Heart right ventricle (tissue), 16 donors: ENCODE data around the gene DHRS4. TPM values are rescaled to one million over a fixed set of nuclear protein-coding genes. Genes with fewer than 3 reads are reported as not detected.

Source experiments
- ATAC-seq, 8 donors: fragments of 200-7000 bp; cut with Tn5 transposase; one replicate each; pipeline ENCODE4 v1.9.1; 2020; ENCODE audit warnings: mild to moderate bottlenecking in 8 of 8, moderate library complexity in 8 of 8, moderate number of reproducible peaks in 1 of 8
- DNase-seq, 2 donors: peaks; one replicate each; pipeline ENCODE4 v3.0.0-alpha.2; 2020
- H3K27ac ChIP-seq, 10 donors: fragments of 200-600 bp; sonication (generic) in 2 of 10; one replicate each; pipeline versions ENCODE4 v1.5.0 to v1.8.0; 2020 to 2022; ENCODE audit warnings: mild to moderate bottlenecking in 3 of 10
- H3K27me3 ChIP-seq, 7 donors: fragments of 200-600 bp; one replicate each; pipeline ENCODE4 v1.8.0; 2021 to 2022; ENCODE audit warnings: mild to moderate bottlenecking in 2 of 7
- H3K36me3 ChIP-seq, 9 donors: fragments of 200-600 bp; sonication (generic) in 1 of 9; one replicate each; pipeline versions ENCODE4 v1.5.0 to v1.8.0; 2020 to 2022; ENCODE audit warnings: mild to moderate bottlenecking in 2 of 9
- H3K4me1 ChIP-seq, 9 donors: fragments of 200-600 bp; sonication (generic) in 1 of 9; one replicate each; pipeline versions ENCODE4 v1.5.0 to v1.8.0; 2020 to 2022; ENCODE audit warnings: mild to moderate bottlenecking in 4 of 9
- H3K4me3 ChIP-seq, 10 donors: fragments of 200-600 bp; sonication (generic) in 2 of 10; one replicate each; pipeline versions ENCODE4 v1.5.0 to v1.8.0; 2020 to 2022; ENCODE audit warnings: mild to moderate bottlenecking in 7 of 10, moderate library complexity in 2 of 10
- H3K9me3 ChIP-seq, 11 donors: fragments of 200-600 bp in 10 of 11; sonication (generic) in 2 of 11; one replicate each; pipeline versions ENCODE4 v1.5.0 to v1.8.0; 2013 to 2022; ENCODE audit warnings: mild to moderate bottlenecking in 2 of 11, control low read depth in 1 of 11, moderate library complexity in 1 of 11
- WGBS, 2 donors: extraction: QIAGEN DNeasy Blood & Tissue Kit; methylation state at CpG; one replicate each; pipeline ENCODE4 v1.1.7; 2013; ENCODE audit warnings: inconsistent platforms in 1 of 2; 5-methylcytosine and 5-hydroxymethylcytosine counted together
- intact Hi-C, 10 donors: fragments of 100-400 bp; cut with DNase I; formaldehyde crosslinking; loops; one replicate each; pipeline versions ENCODE4 v1.11.1 to v1.14.2; 2022
- polyA plus RNA-seq, 2 donors: library from polyadenylated mRNA; stranded (reverse); fragments of 200-250 nt; gene quantifications; one replicate each; pipeline ENCODE4 v1.2.3, GENCODE V29; 2013
- total RNA-seq, 10 donors: library from RNA; stranded (reverse); fragmentation: NEBNext Ultra II Directional in 3 of 10; extraction: Animal tissue kit (Norgen Biotek cat#: 25700) in 3 of 10; gene quantifications; one replicate each; pipeline versions ENCODE4 v1.2.1 to v1.2.4, GENCODE V29; 2021 to 2023
- TF ChIP-seq, protein P1 (sequence below), 9 donors: fragments of 200-600 bp; sonication (generic) in 2 of 9; IDR thresholded peaks; one replicate each; pipeline versions ENCODE4 v1.5.0 to v1.8.0; 2021 to 2022; ENCODE audit warnings: antibody characterized with exemption in 9 of 9, mild to moderate bottlenecking in 5 of 9, moderate library complexity in 1 of 9
- donor health status: Arrhythmogenic right ventricular cardiomyopathy.
- donor health status: ischemic (EF 13 %, LVEDD 7.1; RV severe dilation, severe dysfunction).
- donor health status: healthy with polysubstance abuse.
- donor health status: DM: no; HTN: yes; CAD: no.
- donor health status: DM: no; HTN: no; CAD: no.
- donor health status: ischemic (EF 25% LVEDD 6.9; RV normal size, moderate dysfunction).
- donor health status: ischemic (EF 25% LVEDD 5.7; RV mildly dilated, moderate dysfunction).
- donor health status: healthy.
- donor health status: DM: yes; HTN: yes; CAD: no.
- donor health status: Ischemic cardiomyopathy.
- donor health status: ischemic (EF 35%, LVEDD 5.7; RV mildly dilated, moderate dysfunction).
- donor health status: nonischemic (EF 11% LVEDD 7.7; RV severe dilation, severe dysfunction).
- donor health status: DM: yes; HTN: yes; CAD: no.
- donor health status: PGD.
- donor health status: ischemic (EF 29% LVEDD 5.4; RV normal size, mild dysfunction).
- donor health status: nonischemic (EF 23%, LVEDD 6.1; RV moderate dilation, normal function).

The DHRS4 gene
- total and polyA plus RNA-seq, 12 donors, result 24.9 to 66.7 (median 30.9) TPM

DNA sequence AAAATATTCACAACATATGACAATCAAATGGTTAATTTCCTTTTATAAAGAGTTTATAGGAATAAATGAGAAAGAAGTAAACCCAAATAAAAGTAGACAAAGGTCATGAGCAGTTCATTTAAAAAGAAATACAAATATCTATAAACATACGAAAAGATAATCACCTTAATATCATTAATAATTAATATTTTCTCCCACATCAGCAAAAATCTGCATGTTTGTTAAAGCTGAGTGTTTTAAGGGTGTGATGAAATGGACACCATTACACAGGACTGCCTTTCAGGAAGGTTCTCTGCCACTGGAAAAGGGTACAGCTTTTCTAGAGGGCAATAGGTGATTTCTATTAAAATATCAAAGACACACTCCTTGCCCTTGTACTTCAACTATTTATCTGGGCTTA is 14.7 kb upstream of the DHRS4 start:
- intact Hi-C loops, result loop anchor here in 2 of 10 donors (10.0 kb wide), 2 partner anchors 214 to 354 kb away; no protein-coding TSS in a partner anchor
- DNase-seq (no peak), ATAC-seq (no peak)
- H3K36me3 ChIP-seq, result peaks cover 0 to 25% (median 4%) of the 10 kb centered on the region in 9 donors
- H3K9me3 ChIP-seq, result no peaks in the 10 kb centered on the region
- 85 to 88% methylated on average over 1 of the region's 1 CpG for WGBS, 2 donors
- peaks cover 0 to 1% (median 0%) of the 10 kb centered on the region in 9 donors for H3K4me1 ChIP-seq
- no peak overlapping the region for H3K27ac ChIP-seq
- no peak overlapping the region for H3K4me3 ChIP-seq
- TF ChIP-seq, protein P1, sequence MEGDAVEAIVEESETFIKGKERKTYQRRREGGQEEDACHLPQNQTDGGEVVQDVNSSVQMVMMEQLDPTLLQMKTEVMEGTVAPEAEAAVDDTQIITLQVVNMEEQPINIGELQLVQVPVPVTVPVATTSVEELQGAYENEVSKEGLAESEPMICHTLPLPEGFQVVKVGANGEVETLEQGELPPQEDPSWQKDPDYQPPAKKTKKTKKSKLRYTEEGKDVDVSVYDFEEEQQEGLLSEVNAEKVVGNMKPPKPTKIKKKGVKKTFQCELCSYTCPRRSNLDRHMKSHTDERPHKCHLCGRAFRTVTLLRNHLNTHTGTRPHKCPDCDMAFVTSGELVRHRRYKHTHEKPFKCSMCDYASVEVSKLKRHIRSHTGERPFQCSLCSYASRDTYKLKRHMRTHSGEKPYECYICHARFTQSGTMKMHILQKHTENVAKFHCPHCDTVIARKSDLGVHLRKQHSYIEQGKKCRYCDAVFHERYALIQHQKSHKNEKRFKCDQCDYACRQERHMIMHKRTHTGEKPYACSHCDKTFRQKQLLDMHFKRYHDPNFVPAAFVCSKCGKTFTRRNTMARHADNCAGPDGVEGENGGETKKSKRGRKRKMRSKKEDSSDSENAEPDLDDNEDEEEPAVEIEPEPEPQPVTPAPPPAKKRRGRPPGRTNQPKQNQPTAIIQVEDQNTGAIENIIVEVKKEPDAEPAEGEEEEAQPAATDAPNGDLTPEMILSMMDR (IDR thresholded peaks at IDR 0.05), result no peak
- H3K27me3 ChIP-seq, result no peaks in the 10 kb centered on the region

DNA sequence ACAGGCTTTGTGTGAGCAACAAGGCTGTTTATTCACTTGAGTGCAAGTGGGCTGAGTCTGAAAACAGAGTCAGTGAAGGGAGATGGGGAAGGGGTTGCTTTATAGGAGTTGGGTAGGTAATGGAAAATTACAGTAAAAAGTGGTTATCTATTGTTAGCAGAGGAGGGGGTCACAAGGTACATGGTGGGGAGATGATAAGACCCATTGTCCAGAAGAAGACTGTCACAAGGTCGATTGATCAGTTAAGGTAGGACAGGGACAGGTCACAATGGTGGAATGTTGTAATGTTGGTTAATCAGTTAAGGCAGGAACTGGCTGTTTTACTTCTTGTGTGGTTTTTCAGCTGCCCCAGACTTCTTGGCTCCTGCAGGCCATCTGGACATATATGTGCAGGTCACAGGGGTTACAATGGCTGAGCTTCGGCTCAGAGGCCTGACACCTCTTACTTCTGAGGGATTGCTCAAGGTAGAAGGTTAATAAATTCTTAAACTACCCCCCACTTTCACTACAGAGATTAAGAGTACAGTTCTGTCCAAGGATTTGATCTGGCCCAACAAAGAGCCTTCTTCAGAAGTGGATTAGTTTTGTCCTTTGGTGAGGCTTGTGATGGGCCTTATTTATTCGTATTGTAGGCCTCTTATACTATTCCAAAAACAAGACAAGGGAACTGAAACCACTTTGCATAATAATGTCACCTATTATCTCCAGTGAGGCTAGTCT is 13.8 kb upstream of the DHRS4 start:
- WGBS, 2 donors, result 79 to 81% methylated on average over 3 of the region's 3 CpGs

DNA sequence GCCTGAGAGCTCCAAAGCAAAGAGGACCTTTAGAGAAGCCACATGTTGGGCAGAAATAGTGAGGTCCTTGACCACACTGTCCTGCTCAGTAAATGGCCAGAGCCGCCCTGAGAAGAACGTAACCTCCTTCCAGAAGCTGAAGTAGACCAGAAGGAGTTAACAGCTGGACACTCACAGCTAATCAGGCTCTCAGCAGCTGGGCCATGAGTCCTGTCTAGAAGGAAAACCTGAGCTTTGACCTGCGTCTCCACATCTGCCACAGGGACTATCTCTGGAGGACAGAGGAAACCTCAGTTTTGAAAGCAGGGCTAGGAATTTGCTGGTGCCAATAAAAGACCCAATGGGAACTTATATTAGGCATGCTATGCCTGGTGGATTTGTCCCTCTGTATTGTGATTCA is 12.3 kb upstream of the DHRS4 start:
- no peak for DNase-seq
- no peaks in the 10 kb centered on the region for H3K27me3 ChIP-seq
- 50 to 91% methylated on average over 3 of the region's 3 CpGs for WGBS, 2 donors

More for the DNA sequence above, 13.8 kb upstream of the DHRS4 start:
- TF ChIP-seq, protein P1 (IDR thresholded peaks at IDR 0.05), result no peak
- no peak for ATAC-seq
- H3K27me3 ChIP-seq, result no peaks in the 10 kb centered on the region
- peaks cover 0 to 11% (median 0%) of the 10 kb centered on the region in 9 donors for H3K4me1 ChIP-seq
- intact Hi-C loops, result loop anchor here in 2 of 10 donors (10.0 kb wide), 2 partner anchors 215 to 355 kb away; no protein-coding TSS in a partner anchor
- no peak overlapping the region for H3K4me3 ChIP-seq
- H3K27ac ChIP-seq, result no peak overlapping the region
- H3K9me3 ChIP-seq, result no peaks in the 10 kb centered on the region
- DNase-seq, result no peak
- peaks cover 0 to 25% (median 4%) of the 10 kb centered on the region in 9 donors for H3K36me3 ChIP-seq

DNA sequence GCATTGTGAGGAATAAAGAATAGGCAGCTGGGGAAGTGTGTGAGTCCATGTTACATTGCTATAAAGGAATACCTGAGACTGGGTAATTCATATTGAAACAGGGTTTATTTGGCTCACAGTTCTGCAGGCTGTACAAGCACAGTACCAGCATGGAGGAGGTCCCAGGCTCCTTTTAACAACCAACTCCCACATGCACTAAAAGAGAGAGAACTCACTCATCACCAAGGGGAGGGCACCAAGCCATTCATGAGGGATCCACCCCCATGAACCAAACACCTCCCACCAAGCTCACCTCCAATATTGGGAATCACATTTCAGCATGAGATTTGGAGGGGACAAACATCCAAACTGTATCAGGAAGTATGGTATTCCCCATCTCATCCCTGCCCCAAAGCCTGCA is 11.9 kb upstream of the DHRS4 start:
- Histone ChIP-seq H3K4me1 (peaks cover 0 to 14% (median 0%) of the 10 kb centered on the region in 9 donors), H3K4me3 (no peak overlapping the region), H3K36me3 (peaks cover 0 to 25% (median 4%) of the 10 kb centered on the region in 9 donors), H3K27ac (no peak overlapping the region), H3K9me3 (no peaks in the 10 kb centered on the region), H3K27me3 (no peaks in the 10 kb centered on the region)
- ATAC-seq, result no peak
- TF ChIP-seq, protein P1 (IDR thresholded peaks at IDR 0.05), result no peak
- DNase-seq, result no peak
- intact Hi-C loops, result no loop called here

More for the DNA sequence above, 12.3 kb upstream of the DHRS4 start:
- Histone ChIP-seq H3K36me3 (peaks cover 0 to 25% (median 4%) of the 10 kb centered on the region in 9 donors), H3K9me3 (no peaks in the 10 kb centered on the region), H3K4me1 (peaks cover 0 to 14% (median 0%) of the 10 kb centered on the region in 9 donors), H3K4me3 (no peak overlapping the region), H3K27ac (no peak overlapping the region)
- intact Hi-C loops, result no loop called here
- ATAC-seq, result no peak
- TF ChIP-seq, protein P1 (IDR thresholded peaks at IDR 0.05), result no peak
